ENCODE measurements around the gene AGAP9.
"Not testable (repeated sequence)": the region's sequence is repeated elsewhere in the genome, so short reads cannot be mapped to it uniquely, and the experiment has no call there.

AGAP9 gene

GRCh38 chr10:47456794-47457527 is 66.5 kb downstream of the AGAP9 start:
- no peak for DNase-seq

GRCh38 chr10:47456079-47456785 is 67.2 kb downstream of the AGAP9 start:
- DNase-seq: no peak

- not testable (repeated sequence) for DNase-seq
Measured at GRCh38 chr10:47455350-47456078, 67.9 kb downstream of the AGAP9 start.

- DNase-seq: no peak
Measured at GRCh38 chr10:47454780-47455058, 68.7 kb downstream of the AGAP9 start.

- no peak for DNase-seq
Measured at GRCh38 chr10:47454008-47454779, 69.2 kb downstream of the AGAP9 start.

GRCh38 chr10:47453141-47454007 is 70.1 kb downstream of the AGAP9 start:
- DNase-seq: no peak

- no peak for DNase-seq
Measured at GRCh38 chr10:47452495-47453140, 70.8 kb downstream of the AGAP9 start.

- no peak for DNase-seq
Measured at GRCh38 chr10:47451998-47452494, 71.4 kb downstream of the AGAP9 start.

Measured in hematopoietic multipotent progenitor cell treated with erythropoietin and hydrocortisone succinate and interleukin-3 and kit ligand, for 4 days (in vitro differentiated cells).